NCI-H2171 treated with DMSO at 0.1 percent for 48 hours (cell line): ENCODE results near the gene HTRA3.

Experiments
- DNase-seq: peaks from one replicate; lab custom pipeline; 2025; lab: John Stamatoyannopoulos, UW

Gene HTRA3

GRCh38 chr4:8234715-8235114 lies 34.8 kb upstream of the HTRA3 start:
- no peak for DNase-seq

GRCh38 chr4:8235224-8235623 lies 34.3 kb upstream of the HTRA3 start:
- no peak for DNase-seq

GRCh38 chr4:8235686-8236085 lies 33.9 kb upstream of the HTRA3 start:
- no peak for DNase-seq

GRCh38 chr4:8236106-8236919 lies 33.2 kb upstream of the HTRA3 start:
- no peak for DNase-seq

GRCh38 chr4:8236920-8237195 lies 32.7 kb upstream of the HTRA3 start:
- no peak for DNase-seq

- DNase-seq = no peak
Observed at GRCh38 chr4:8237256-8237989, 32.1 kb upstream of the HTRA3 start.

GRCh38 chr4:8238036-8238511 lies 31.5 kb upstream of the HTRA3 start:
- peak; percentile 46 for DNase-seq

GRCh38 chr4:8238515-8239053 lies 31.0 kb upstream of the HTRA3 start:
- no peak for DNase-seq

- no peak for DNase-seq
Observed at GRCh38 chr4:8239226-8239625, 30.3 kb upstream of the HTRA3 start.

- no peak for DNase-seq
Observed at GRCh38 chr4:8239661-8240060, 29.9 kb upstream of the HTRA3 start.

GRCh38 chr4:8240211-8241041 lies 29.1 kb upstream of the HTRA3 start:
- no peak for DNase-seq

- DNase-seq = no peak
Observed at GRCh38 chr4:8241211-8241779, 28.3 kb upstream of the HTRA3 start.

GRCh38 chr4:8241895-8242696 lies 27.5 kb upstream of the HTRA3 start:
- peak; percentile 45 for DNase-seq

GRCh38 chr4:8242782-8243560 lies 26.6 kb upstream of the HTRA3 start:
- no peak for DNase-seq

GRCh38 chr4:8244001-8244757 lies 25.4 kb upstream of the HTRA3 start:
- no peak for DNase-seq

GRCh38 chr4:8244931-8245460 lies 24.6 kb upstream of the HTRA3 start:
- DNase-seq = no peak

GRCh38 chr4:8245884-8246833 lies 23.4 kb upstream of the HTRA3 start:
- no peak for DNase-seq
